HG03457 (cell line): ENCODE measurements around the gene MMD.
"Not testable (repeated sequence)": the region's sequence is repeated elsewhere in the genome, so short reads cannot be mapped to it uniquely, and the experiment has no call there.

Experiments
- ATAC-seq: cut with Tn5 transposase; IDR thresholded peaks from one replicate; pipeline ENCODE4 v1.9.1; 2021; ENCODE audit warnings: moderate number of reproducible peaks; ENCODE audit not compliant: unreplicated experiment

MMD gene

GRCh38 chr17:55398689-55399088 is 22.9 kb downstream of the MMD start:
- no peak for ATAC-seq

- ATAC-seq = no peak
Observed at GRCh38 chr17:55395803-55396505, 25.7 kb downstream of the MMD start.

DNA sequence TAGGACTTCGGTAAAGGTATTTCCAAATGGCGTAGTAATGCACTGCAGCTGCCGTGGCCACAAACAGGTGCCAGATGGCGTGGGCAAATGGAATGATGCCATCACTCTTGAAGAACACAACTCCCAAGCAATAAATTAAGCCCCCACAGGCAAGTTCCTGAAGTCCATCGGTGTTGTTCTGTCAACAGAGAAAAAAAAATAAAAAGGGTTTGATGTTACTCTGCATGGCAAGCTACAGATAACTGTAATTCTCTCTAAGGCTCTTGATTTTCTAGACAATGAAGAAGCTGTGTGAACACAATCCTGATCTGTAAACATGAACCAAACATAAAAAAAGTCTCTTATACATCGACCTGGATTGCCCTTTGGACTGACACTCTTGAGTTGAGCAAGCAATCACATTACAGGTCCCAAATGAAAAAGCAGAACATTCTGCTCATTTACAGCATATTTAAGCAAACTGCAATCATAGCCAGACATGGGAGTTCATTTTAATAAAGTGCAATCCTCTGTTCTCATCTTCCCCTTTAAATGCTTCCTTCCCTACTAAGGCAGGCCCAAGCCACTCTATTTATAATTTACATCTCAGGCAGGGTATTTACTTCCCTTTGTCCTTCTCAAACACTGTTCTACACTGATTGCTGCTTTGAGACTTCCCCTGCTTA is 27.1 kb downstream of the MMD start:
- ATAC-seq = no peak

- ATAC-seq = no peak
Observed at GRCh38 chr17:55391764-55392467, 29.7 kb downstream of the MMD start.

- no peak for ATAC-seq
Observed at GRCh38 chr17:55391244-55391757, 30.3 kb downstream of the MMD start.

DNA sequence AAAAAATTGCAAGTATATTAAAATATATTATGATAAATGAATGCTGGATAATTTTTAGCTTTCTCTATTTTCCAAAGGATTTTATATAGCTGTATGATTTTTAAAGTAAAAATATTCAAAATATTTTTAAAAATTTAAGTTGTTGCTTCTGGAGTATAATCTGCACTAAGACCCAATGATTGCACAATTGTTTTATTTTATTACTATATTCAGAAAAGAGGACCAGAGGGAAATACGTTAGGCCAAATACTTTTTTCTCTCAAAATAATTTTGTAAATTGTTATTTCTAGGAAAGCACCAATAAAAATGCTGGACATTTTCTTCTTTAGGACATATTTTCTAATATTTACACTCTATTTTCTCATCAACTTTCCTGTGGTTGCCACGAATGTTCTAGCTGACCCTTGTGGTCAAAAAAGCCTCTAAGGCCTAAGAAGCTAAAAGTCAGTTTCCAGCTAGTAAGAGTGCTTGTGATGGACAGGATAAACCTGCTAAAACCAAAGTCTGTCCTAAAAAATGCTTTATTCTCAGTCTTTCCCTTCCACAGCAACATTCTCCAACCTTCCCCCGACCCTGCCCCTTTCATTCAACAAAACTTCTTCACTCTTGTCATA is 31.2 kb downstream of the MMD start:
- ATAC-seq = no peak

DNA sequence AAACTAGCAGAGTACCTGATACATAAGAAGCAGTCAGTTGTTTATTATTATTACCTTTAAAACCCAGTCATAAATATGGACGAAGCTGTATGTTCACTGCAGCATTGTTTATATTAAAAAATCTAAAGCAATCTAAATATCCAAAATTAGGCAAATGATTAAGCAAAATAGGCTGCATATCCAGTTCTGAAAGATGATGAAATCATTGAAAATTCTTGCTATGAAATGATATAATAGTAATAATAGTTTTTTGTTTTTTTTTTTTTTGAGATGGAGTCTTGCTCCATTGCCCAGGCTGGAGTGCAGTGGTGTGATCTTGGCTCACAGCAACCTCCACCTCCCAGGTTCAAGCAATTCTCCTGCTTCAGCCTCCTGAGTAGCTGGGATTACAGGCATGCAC is 31.9 kb downstream of the MMD start:
- ATAC-seq = not testable (repeated sequence)

- ATAC-seq = no peak
Observed at GRCh38 chr17:55388842-55389241, 32.8 kb downstream of the MMD start.

GRCh38 chr17:55386796-55387332 is 34.8 kb downstream of the MMD start:
- ATAC-seq = no peak

DNA sequence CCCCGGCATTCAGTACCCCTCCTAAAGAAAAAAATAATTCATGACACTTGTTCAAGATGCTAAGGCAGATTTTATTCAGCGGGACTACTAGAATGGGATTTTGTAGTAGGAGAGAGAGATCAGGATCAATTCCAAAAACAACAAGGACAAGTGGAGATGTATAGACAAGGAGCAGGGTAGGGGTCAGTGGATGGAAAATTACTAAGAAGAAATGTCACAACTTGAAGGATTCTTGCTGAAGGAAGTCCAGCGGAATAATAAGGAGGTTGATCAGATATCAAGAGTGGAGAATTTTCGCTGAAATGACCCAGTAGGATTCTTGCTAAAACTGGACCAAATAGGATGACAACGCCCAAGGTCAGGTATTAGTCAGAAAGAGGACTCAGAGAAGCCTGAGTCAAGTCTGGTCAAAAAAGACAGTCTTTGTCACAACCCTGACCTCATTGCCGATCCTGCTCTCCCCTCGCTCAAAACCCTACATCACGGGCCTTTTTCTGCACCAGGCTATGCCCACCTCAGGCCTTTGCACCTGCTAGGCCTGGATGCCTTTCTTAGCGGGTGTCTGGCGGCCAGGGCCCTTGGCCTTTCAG is 36.9 kb downstream of the MMD start:
- no peak for ATAC-seq

DNA sequence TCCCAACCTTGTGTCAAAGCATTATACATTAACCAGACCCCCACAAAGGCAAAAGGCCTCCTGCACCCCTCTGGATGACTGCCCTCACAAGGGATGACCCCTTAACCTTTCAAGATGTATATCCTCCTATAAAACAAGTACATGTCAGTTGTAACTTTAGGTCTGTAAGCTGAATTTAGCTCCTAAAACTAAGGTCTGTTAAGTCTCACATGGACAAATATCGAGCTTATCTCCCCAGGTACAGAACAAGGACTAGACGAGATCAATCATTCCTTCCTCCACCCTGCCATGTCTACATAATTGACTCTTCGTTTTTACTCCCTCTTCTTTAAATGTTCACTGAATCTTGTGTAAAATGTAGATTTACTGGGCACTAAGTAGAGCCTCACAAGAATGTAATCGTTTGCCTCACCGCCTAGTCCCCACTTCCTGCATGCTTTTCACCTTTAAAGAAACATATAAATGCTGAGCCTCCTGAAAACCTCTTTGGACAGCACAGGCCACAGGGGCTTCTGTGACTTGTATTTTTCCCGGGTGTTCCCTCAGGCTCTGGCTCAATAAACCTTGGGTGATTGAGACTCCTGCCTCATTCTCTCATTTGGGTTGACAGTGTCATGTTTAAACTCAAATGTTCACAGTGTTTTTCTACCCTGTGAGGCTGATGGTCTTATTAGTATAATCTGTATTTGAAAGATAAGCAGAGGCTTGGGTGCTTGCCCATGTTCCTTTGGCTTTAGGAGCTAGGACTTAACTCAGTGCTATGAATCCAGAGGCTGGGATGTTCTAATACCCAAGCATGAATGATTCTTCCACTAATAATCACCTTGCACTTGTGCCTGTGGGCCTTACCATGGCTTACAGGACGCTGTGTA is 37.6 kb downstream of the MMD start:
- no peak for ATAC-seq

GRCh38 chr17:55381017-55381770 is 40.4 kb downstream of the MMD start:
- ATAC-seq = no peak

- ATAC-seq = no peak
Observed at GRCh38 chr17:55377671-55378275, 43.9 kb downstream of the MMD start.

- no peak for ATAC-seq
Observed at GRCh38 chr17:55368706-55369105, 52.9 kb downstream of the MMD start.

- ATAC-seq = no peak
Observed at GRCh38 chr17:55366020-55366481, 55.6 kb downstream of the MMD start.

- ATAC-seq = no peak
Observed at GRCh38 chr17:55363033-55363432, 58.6 kb downstream of the MMD start.

DNA sequence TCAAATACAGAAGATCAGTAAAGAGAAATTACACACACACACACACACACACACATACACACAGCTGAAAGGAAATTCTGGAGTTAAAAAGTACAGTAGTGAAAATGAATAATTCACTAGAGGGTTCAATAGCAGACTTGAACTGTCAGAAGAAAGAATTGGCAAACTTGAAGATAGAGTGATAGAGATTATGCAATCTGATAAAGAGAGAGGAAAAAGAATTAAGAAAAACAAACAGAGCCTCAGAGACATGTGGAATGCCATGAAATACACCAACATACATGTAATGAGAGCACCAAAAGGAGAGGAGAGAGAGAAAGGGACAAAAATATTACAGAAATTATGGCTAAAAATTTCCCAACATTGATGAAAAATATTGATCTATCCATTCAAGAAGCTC is 60.7 kb downstream of the MMD start:
- no peak for ATAC-seq
